GM12865 (cell line): ENCODE results near the gene SORL1.
"Not testable (repeated sequence)": the region's sequence is repeated elsewhere in the genome, so short reads cannot be mapped to it uniquely, and the experiment has no call there.

Experiments used
- DNase-seq: peaks from one replicate; pipeline ENCODE4 v3.0.0; 2010; ENCODE audit warnings: low read depth
- H3K4me3 ChIP-seq: 2 replicates; pipeline ENCODE4 v1.5.1; 2011; ENCODE audit warnings: mild to moderate bottlenecking, low read depth, low read length, control low read depth
- CTCF ChIP-seq: IDR thresholded peaks from 2 replicates; pipeline ENCODE4 v1.5.1; 2011; ENCODE audit warnings: low read length, control low read depth, low read depth, inconsistent platforms; ENCODE audit not compliant: insufficient read depth; ENCODE audit errors: missing control alignments

Gene SORL1

GRCh38 chr11:121451986-121452608, at the start of gene SORL1:
Gene SORL1 (plus strand): TSS chr11:121452314. CDS start chr11:121452332, 18 bp downstream.
- TF ChIP-seq CTCF = peak; percentile 75
- H3K4me3 ChIP-seq = peak within 1 kb of the TSS; percentile 84
- DNase-seq = peak; percentile 85

GRCh38 chr11:121405646-121406045, 46.5 kb upstream of the SORL1 start:
- no peak for DNase-seq
- H3K4me3 ChIP-seq = no peak overlapping the region
- no peak for TF ChIP-seq CTCF

- TF ChIP-seq CTCF = no peak
Observed at GRCh38 chr11:121406291-121406690, 45.8 kb upstream of the SORL1 start.

GRCh38 chr11:121408830-121409229, 43.3 kb upstream of the SORL1 start:
- no peak for TF ChIP-seq CTCF
- no peak for DNase-seq
- no peak overlapping the region for H3K4me3 ChIP-seq

More at GRCh38 chr11:121406291-121406690, 45.8 kb upstream of the SORL1 start:
- no peak for DNase-seq
- no peak overlapping the region for H3K4me3 ChIP-seq

- H3K4me3 ChIP-seq = not testable (repeated sequence)
Observed at GRCh38 chr11:121410041-121410440, 42.1 kb upstream of the SORL1 start.

GRCh38 chr11:121411330-121411729, 40.8 kb upstream of the SORL1 start:
- not testable (repeated sequence) for H3K4me3 ChIP-seq, DNase-seq

More at GRCh38 chr11:121410041-121410440, 42.1 kb upstream of the SORL1 start:
- not testable (repeated sequence) for DNase-seq

GRCh38 chr11:121412000-121412587, 40.0 kb upstream of the SORL1 start:
- no peak overlapping the region for H3K4me3 ChIP-seq
- TF ChIP-seq CTCF = no peak
- DNase-seq = no peak

- TF ChIP-seq CTCF = no peak
- no peak for DNase-seq
- no peak overlapping the region for H3K4me3 ChIP-seq
Observed at GRCh38 chr11:121412711-121413415, 39.3 kb upstream of the SORL1 start.
